HepG2 (cell line): ENCODE results near the gene S100A6. TPM values are rescaled to one million over a fixed set of nuclear protein-coding genes. Genes with fewer than 3 reads are reported as not detected.

Source experiments
- ATAC-seq: fragments of 200-7000 bp; cut with Tn5 transposase; 3 replicates; pipeline ENCODE4 v1.9.1; 2020; ENCODE audit warnings: mild to moderate bottlenecking, moderate library complexity
- BruUV-seq: library from RNA; stranded (reverse); fragments of 400-500 nt; replicated peaks from 2 replicates; lab custom pipeline; 2021; lab: Mats Ljungman, UMichigan
- CTCF ChIA-PET: fragments of 300-600 bp; formaldehyde crosslinking; extraction: SDS; loops from one replicate; lab custom pipeline; 2021; ENCODE audit warnings: low total read pairs, inconsistent platforms, low intra/inter-chr PET ratio; lab: Yijun Ruan, JAX
- POLR2A ChIA-PET: fragments of 350-600 bp; sonication (Branson Sonifier 250); formaldehyde crosslinking; loops from one replicate; lab custom pipeline; 2020; ENCODE audit warnings: antibody characterized with exemption, inconsistent platforms; lab: Yijun Ruan, JAX
- DNase-seq: peaks from one replicate; pipeline ENCODE4 v3.0.0-alpha.2; 2015; ENCODE audit warnings: low spot score
- FAIRE-seq: peaks from 3 replicates; lab custom pipeline; 2011; peaks lifted over from hg19 to GRCh38; lab: Jason Lieb, UNC
- H2AFZ ChIP-seq: one replicate; pipeline ENCODE4 v1.6.1; 2011; ENCODE audit warnings: low read length, inconsistent platforms
- H3K27ac ChIP-seq: fragments of 300-600 bp; 3 replicates; pipeline ENCODE4 v1.8.0; 2011; ENCODE audit warnings: mixed run types, mild to moderate bottlenecking, mixed read lengths, low read length, inconsistent platforms; ENCODE audit not compliant: insufficient read depth; ENCODE audit errors: extremely low read length
- H3K27me3 ChIP-seq, 2 experiments: fragments of 200-600 bp in 1 of 2; 2 replicates in 1 of 2; 3 replicates in 1 of 2; pipeline versions ENCODE4 v1.6.0 to v1.8.0; 2011; ENCODE audit warnings: low read length in 2 of 2, mild to moderate bottlenecking in 2 of 2, moderate library complexity in 2 of 2, inconsistent platforms in 1 of 2; ENCODE audit not compliant: insufficient read depth in 2 of 2, control insufficient read depth in 1 of 2
- H3K36me3 ChIP-seq, 2 experiments: fragments of 200-600 bp in 1 of 2; replicated peaks in 1 of 2; 2 replicates in 1 of 2; 3 replicates in 1 of 2; pipeline versions ENCODE4 v1.5.1 to v1.8.0; 2011; ENCODE audit warnings: low read length in 2 of 2, inconsistent platforms in 1 of 2; ENCODE audit not compliant: insufficient read depth in 2 of 2, control insufficient read depth in 1 of 2
- H3K4me1 ChIP-seq: 2 replicates; pipeline ENCODE4 v1.5.1; 2012; ENCODE audit warnings: low read length, inconsistent platforms; ENCODE audit not compliant: insufficient read depth
- H3K4me2 ChIP-seq: 2 replicates; pipeline ENCODE4 v1.6.0; 2011; ENCODE audit warnings: low read depth, low read length, inconsistent platforms
- H3K4me3 ChIP-seq, 3 experiments: fragments of 200-600 bp in 1 of 3; sonication (generic), shearing (Covaris generic) in 1 of 3; replicated peaks in 1 of 3; 2 replicates each; pipeline ENCODE4 v1.5.1; 2011 to 2016; ENCODE audit warnings: low read length in 3 of 3, inconsistent platforms in 2 of 3, low read depth in 2 of 3, mild to moderate bottlenecking in 2 of 3, control low read depth in 1 of 3, mixed read lengths in 1 of 3; ENCODE audit not compliant: insufficient read depth in 1 of 3
- H3K79me2 ChIP-seq: one replicate; pipeline ENCODE4 v1.6.1; 2011; ENCODE audit warnings: low read length, inconsistent platforms; ENCODE audit not compliant: insufficient read depth
- H3K9ac ChIP-seq: 2 replicates; pipeline ENCODE4 v1.6.0; 2011; ENCODE audit warnings: mild to moderate bottlenecking, low read depth, low read length, inconsistent platforms; ENCODE audit not compliant: insufficient read depth
- H3K9me3 ChIP-seq: 2 replicates; pipeline ENCODE4 v1.5.1; 2012; ENCODE audit warnings: mild to moderate bottlenecking, low read length
- H4K20me1 ChIP-seq: 2 replicates; pipeline ENCODE4 v1.6.0; 2011; ENCODE audit warnings: inconsistent platforms, mild to moderate bottlenecking, low read length, moderate library complexity; ENCODE audit not compliant: insufficient read depth
- ARNT2 ChIP-seq: sonication (generic); formaldehyde crosslinking; IDR thresholded peaks from 2 replicates; pipeline ENCODE4 v1.8.0; 2022; ENCODE audit warnings: mild to moderate bottlenecking, low read depth, missing genetic modification reagents, moderate library complexity
- ATF4 ChIP-seq, 2 experiments: fragments of 450-650 bp in 1 of 2; sonication (generic) in 1 of 2; formaldehyde crosslinking; IDR thresholded peaks; 2 replicates each; pipeline versions ENCODE4 v1.5.0 to v1.8.0; 2020 to 2022; ENCODE audit warnings: mild to moderate bottlenecking in 1 of 2, missing genetic modification reagents in 1 of 2
- ATF7 ChIP-seq, 2 experiments: fragments of 450-650 bp in 1 of 2; sonication (generic) in 1 of 2; formaldehyde crosslinking in 1 of 2; IDR thresholded peaks; 2 replicates each; pipeline versions ENCODE4 v1.4.0 to v1.6.1; 2016 to 2020; ENCODE audit warnings: antibody characterized with exemption in 1 of 2, mild to moderate bottlenecking in 1 of 2, missing genetic modification reagents in 1 of 2
- BCL3 ChIP-seq: sonication (generic); formaldehyde crosslinking; IDR thresholded peaks from 2 replicates; pipeline ENCODE4 v1.5.1; 2020; ENCODE audit warnings: mild to moderate bottlenecking, missing genetic modification reagents, moderate library complexity
- BRD4 ChIP-seq: sonication (generic); formaldehyde crosslinking; IDR thresholded peaks from 2 replicates; pipeline ENCODE4 v1.4.0; 2020; ENCODE audit warnings: missing genetic modification reagents
- CREBL2 ChIP-seq: sonication (generic); formaldehyde crosslinking; IDR thresholded peaks from 2 replicates; pipeline ENCODE4 v1.8.1; 2023; ENCODE audit warnings: missing genetic modification reagents, mild to moderate bottlenecking, borderline replicate concordance
- GLI4 ChIP-seq: sonication (generic); formaldehyde crosslinking; IDR thresholded peaks from 2 replicates; pipeline ENCODE4 v1.5.1; 2020; ENCODE audit warnings: missing genetic modification reagents, mild to moderate bottlenecking, moderate library complexity, borderline replicate concordance
- PATZ1 ChIP-seq: sonication (generic); formaldehyde crosslinking; IDR thresholded peaks from 2 replicates; pipeline ENCODE4 v1.4.0; 2020; ENCODE audit warnings: missing genetic modification reagents
- RXRA ChIP-seq: sonication (generic); formaldehyde crosslinking; IDR thresholded peaks from 2 replicates; pipeline ENCODE4 v1.5.1; 2020; ENCODE audit warnings: missing genetic modification reagents
- SPEN ChIP-seq: sonication (generic); formaldehyde crosslinking; IDR thresholded peaks from 2 replicates; pipeline ENCODE4 v1.5.1; 2020; ENCODE audit warnings: low read depth, mild to moderate bottlenecking, missing genetic modification reagents
- TAF1 ChIP-seq: sonication (generic); formaldehyde crosslinking; IDR thresholded peaks from 2 replicates; pipeline ENCODE4 v1.4.0; 2020; ENCODE audit warnings: missing genetic modification reagents
- ZBTB38 ChIP-seq: sonication (generic); formaldehyde crosslinking; IDR thresholded peaks from 2 replicates; pipeline ENCODE4 v1.5.1; 2020; ENCODE audit warnings: mild to moderate bottlenecking, missing genetic modification reagents
- ZNF230 ChIP-seq: sonication (generic); formaldehyde crosslinking; IDR thresholded peaks from 2 replicates; pipeline ENCODE4 v1.4.0; 2020; ENCODE audit warnings: mild to moderate bottlenecking, missing genetic modification reagents
- ZNF615 ChIP-seq: sonication (generic); formaldehyde crosslinking; IDR thresholded peaks from 2 replicates; pipeline ENCODE4 v1.5.0; 2020; ENCODE audit warnings: mild to moderate bottlenecking, missing genetic modification reagents, borderline replicate concordance
- ZNF784 ChIP-seq: sonication (generic); formaldehyde crosslinking; IDR thresholded peaks from 2 replicates; pipeline ENCODE4 v1.5.1; 2020; ENCODE audit warnings: missing genetic modification reagents, mild to moderate bottlenecking, borderline replicate concordance
- ZNF883 ChIP-seq: sonication (generic); formaldehyde crosslinking; IDR thresholded peaks from 2 replicates; pipeline ENCODE4 v1.5.1; 2020; ENCODE audit warnings: mild to moderate bottlenecking, missing genetic modification reagents; ENCODE audit errors: not compliant biosample characterization
- WGBS: methylation state at CpG from one replicate; pipeline ENCODE4 v1.1.6; 2017; ENCODE audit warnings: low lambda C conversion rate; 5-methylcytosine and 5-hydroxymethylcytosine counted together
- in situ Hi-C: cut with HindIII; loops from 2 replicates; pipeline ENCODE4 v1.10.0; 2017; ENCODE audit warnings: low pct_unique_long_range_greater_than_20kb; ENCODE audit not compliant: extremely low pct_ligation_motif_present
- intact Hi-C: fragments of 100-400 bp; cut with micrococcal nuclease; formaldehyde crosslinking; loops from one replicate; pipeline ENCODE4 v1.10.0; 2022; ENCODE audit not compliant: unreplicated experiment
- polyA plus RNA-seq, 8 experiments: library from polyadenylated mRNA; depleted of rRNA in 3 of 8; stranded (reverse) in 7 of 8; unstranded in 1 of 8; fragments of >200 nt; fragmentation: Illumina TruSeq in 4 of 8; extraction: Trizol in 4 of 8; gene quantifications; 2 replicates each; pipeline versions ENCODE4 v1.2.1 to v1.2.3, GENCODE V29; 2011 to 2016; ENCODE audit warnings: low read depth in 4 of 8, missing spikeins in 1 of 8, mixed read lengths in 1 of 8; ENCODE audit not compliant: insufficient read depth in 1 of 8
- total RNA-seq, 5 experiments: library from RNA; depleted of rRNA; stranded (reverse); fragments of >200 nt; fragmentation: Illumina TruSeq; extraction: Trizol; gene quantifications; 2 replicates each; pipeline ENCODE4 v1.2.3, GENCODE V29; 2016; ENCODE audit warnings: low read depth in 1 of 5

The S100A6 gene
- total and polyA plus RNA-seq, 2 of the 13 experiments (the other 11 are each of a cell fraction or from before 2014, with no cell fraction given) = 72.9 to 85.0 TPM

- TF ChIP-seq ATF7 (IDR thresholded peaks at IDR 0.05) (no peak), ATF7 (CRISPR knock-in tag; IDR thresholded peaks at IDR 0.05) (0 out of 2 replicates have a peak, but pooled peaks have one; percentile 29), ZNF230 (CRISPR knock-in tag) (0 out of 2 replicates have a peak, but pooled peaks have one; percentile 49), PATZ1 (peak; percentile 62; the same call in 1 of the 2 replicates), ZNF615 (CRISPR knock-in tag) (no peak), ARNT2 (CRISPR knock-in tag) (no peak), TAF1 (peak; percentile 43; the same call in 1 of the 2 replicates), BRD4 (CRISPR knock-in tag) (0 out of 2 replicates have a peak, but pooled peaks have one; percentile 2), ATF4 (CRISPR knock-in tag; IDR thresholded peaks at IDR 0.05) (no peak), ZNF784 (peak; percentile 86), RXRA (CRISPR knock-in tag) (peak; percentile 21; the same call in 1 of the 2 replicates), GLI4 (CRISPR knock-in tag) (0 out of 2 replicates have a peak, but pooled peaks have one; percentile 69), ZBTB38 (CRISPR knock-in tag) (0 out of 2 replicates have a peak, but pooled peaks have one; percentile 18), BCL3 (CRISPR knock-in tag) (0 out of 2 replicates have a peak, but pooled peaks have one; percentile 41), CREBL2 (CRISPR knock-in tag) (0 out of 2 replicates have a peak, but pooled peaks have one; percentile 66), SPEN (CRISPR knock-in tag) (no peak), ZNF883 (CRISPR knock-in tag) (peak; percentile 55)
- no peaks in the 10 kb centered on the region for H3K79me2 ChIP-seq
- ChIA-PET POLR2A (interaction anchor here (0.9 to 2.9 kb wide), 13 partner anchors 9 to 90 kb away, joined by 3 to 27 read pairs (median 7); partner anchors contain the start of genes CHTOP, S100A13, S100A2 and S100A6), CTCF (no interaction called here)
- ATAC-seq (no peak; the same call in 2 of the 3 replicates), DNase-seq (no peak), FAIRE-seq (no peak)
- in situ Hi-C loops (no loop called here), intact Hi-C loops (no loop called here)
- H3K27ac ChIP-seq = peak overlapping the region; percentile 39
- H3K9me3 ChIP-seq = no peaks in the 10 kb centered on the region
- BruUV-seq = TSS peak; percentile 80
- no peaks in the 10 kb centered on the region for H3K36me3 ChIP-seq
- no peaks in the 10 kb centered on the region for H4K20me1 ChIP-seq
- H3K4me1 ChIP-seq = peaks cover 98% of the 10 kb centered on the region
- H3K27me3 ChIP-seq = peaks cover 1 to 12% of the 10 kb centered on the region in 2 experiments; a peak in 2 of 5 replicates
- peak overlapping the region in 2 of 3 experiments; percentile 32 to 62; a peak in 4 of 6 replicates for H3K4me3 ChIP-seq
- H2AFZ ChIP-seq = no peak overlapping the region
- 0% methylated on average over 1 of the region's 10 CpGs for WGBS
- H3K4me2 ChIP-seq = peak overlapping the region; percentile 69
- H3K9ac ChIP-seq = peak overlapping the region; percentile 46
Observed at GRCh38 chr1:153544453-153545066, 8.8 kb upstream of the S100A6 start.
